T47D (cell line): ENCODE results near the gene KAZN.

Source experiments
- DNase-seq, 2 experiments: peaks; one replicate each; pipeline versions ENCODE4 v3.0.0 to v3.0.0-alpha.2; 2011 to 2012; ENCODE audit warnings: low read depth in 1 of 2, low spot score in 1 of 2
- JUND ChIP-seq: IDR thresholded peaks from 2 replicates; pipeline ENCODE4 v1.6.1; 2012; ENCODE audit warnings: low read depth
- in situ Hi-C: cut with HindIII; loops from 2 replicates; pipeline ENCODE4 v1.10.0; 2016; ENCODE audit warnings: low sequenced_read_pairs, low pct_unique_long_range_greater_than_20kb

Gene KAZN

DNA sequence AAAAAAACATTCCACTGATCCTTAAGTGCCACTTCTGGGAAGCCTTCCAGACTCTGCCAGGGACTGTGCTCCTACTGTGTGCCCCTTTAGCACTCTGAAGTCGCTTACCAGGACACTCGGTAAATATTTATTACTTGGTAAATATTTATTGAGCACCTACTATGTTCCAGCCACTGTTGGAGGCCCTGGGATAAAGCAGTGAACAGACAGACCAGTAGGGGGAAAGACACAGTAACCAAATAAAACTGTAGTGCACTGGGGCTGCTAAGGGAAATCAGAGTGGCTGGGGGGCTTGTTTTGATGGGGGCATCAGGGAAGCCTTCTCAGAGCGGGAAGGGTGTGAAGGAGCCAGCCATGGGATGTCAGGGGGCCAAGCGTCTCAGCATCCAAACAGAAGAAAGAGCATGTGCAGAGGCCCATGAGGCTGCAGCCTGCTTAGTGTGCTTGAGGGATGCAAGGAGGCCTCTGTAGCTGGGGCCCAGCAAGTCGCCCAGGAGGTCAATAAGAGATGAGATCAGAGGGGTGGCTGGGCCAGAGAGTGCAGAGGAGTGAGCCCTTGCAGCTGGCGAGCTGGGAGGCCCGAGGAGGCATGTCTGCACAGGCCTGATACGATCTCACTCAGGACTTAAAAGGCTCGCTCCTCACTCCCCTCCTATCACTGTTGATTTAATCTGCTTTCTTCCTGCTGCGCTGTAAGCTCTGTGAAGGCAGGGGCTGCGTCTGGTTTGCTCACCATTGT is 28.6 kb downstream of the KAZN start:
- in situ Hi-C loops, result no loop called here
- no peak for TF ChIP-seq JUND
- DNase-seq, result no peak

DNA sequence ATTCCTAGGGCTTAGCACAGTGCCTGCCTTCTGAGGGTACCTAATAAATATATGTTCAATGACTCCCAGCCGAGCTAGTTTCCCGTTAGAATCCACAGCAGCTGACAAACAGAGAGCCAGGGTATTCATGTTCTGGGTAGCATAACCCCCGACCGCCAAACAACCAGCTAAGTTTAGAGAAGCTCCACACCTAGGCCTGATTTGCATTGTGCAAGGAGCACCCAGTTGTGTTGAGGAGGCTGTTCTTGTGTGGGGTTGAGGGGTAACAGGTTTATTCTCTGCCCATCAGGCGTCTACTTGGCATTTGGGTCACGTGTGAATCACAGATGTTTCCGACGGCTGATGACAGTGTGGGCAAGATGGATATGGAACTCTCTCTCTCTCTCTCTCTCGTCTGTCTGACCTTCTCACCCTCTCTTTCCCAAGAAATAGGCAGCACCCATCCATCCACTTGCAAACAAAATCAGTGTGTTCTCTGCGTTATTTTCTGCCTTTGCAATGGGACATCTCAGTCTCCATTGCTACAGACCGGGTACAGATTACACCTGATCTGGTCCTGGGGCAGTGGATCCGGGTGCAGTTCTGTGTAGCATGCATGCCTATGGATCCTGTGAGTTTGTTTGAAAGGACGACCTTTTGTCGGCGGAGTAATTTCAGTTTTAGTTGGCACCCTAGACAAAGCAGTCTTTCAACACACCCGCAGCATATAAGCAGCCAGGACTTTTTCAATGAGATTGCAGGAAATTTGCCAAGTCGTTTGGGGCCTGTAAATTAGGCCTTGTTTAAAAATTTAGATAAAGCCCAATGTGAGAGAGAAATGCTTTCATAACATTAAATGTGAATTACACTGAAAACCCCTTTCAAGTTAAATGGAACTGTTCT is 29.4 kb downstream of the KAZN start:
- no peak for TF ChIP-seq JUND
- no peak for DNase-seq
- in situ Hi-C loops, result no loop called here

DNA sequence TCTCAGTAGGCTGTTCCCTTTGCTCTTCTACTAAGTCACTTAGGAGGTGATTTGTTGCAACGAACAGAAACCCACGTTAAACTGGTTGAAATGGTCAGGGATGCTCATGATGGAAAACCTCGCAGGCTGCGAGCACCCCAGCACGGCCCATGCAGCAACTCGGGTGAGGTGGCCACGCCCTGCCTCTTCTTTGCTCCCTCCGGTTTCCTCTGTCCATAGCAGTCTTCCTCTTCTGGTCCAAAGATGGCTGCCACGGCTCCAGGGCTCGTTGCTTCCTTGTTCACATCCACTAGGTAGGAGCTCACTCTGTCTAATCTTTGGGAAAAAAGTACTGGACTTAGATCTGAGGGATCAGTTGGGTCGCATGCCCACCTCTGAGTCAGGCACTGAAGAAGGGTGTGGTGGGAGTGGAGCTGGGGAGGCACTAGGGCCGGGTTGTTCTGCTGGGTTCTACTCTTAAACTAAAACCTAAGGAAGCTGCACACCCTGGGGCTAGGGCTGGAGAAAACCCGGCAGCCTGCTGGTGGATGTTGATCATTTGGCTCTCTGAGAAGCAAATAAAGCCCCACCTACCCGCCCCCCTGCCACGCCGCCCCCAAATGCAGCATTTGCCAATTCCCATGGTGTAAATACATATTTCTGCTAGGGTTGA is 31.0 kb downstream of the KAZN start:
- in situ Hi-C loops, result no loop called here
- no peak for DNase-seq
- TF ChIP-seq JUND, result no peak

DNA sequence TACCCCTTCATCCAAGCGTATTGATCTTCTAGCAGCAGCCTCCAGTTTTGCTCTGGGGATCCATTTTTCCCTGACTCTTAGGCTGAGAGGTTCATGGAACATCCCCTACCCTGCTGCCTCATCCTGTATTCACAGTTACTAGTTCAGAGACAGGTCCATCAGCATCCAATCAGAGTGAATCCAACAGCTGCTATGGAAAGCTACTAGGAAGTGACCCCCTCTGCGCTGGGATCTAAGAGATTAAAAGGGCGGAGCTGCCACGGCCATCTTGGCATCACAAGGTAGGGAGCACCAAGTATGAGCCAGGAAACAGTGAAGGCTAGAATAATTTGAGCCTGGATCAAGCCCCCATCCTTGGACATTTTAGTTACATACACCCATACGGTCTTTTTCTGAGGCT is 32.5 kb downstream of the KAZN start:
- TF ChIP-seq JUND, result no peak
- no peak for DNase-seq
- in situ Hi-C loops, result no loop called here

DNA sequence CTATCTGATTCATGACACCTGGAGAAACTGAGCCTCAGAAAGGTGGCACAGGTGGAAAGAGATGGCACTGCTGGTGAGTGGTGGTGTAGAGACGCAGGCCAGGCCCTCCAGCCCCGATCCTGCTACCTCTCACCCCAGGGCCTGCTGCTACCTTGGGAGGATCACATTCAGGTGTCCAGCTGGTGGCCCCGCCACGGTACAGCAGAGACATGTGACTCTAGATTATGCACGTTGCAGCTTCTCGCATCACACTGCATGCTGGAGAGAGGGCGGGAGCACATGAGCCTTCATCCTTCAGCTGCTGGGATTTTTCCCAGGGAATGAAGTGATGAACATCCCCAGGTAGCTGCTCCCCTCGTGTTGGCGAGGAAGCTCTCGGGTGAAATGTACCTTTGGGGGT is 32.9 kb downstream of the KAZN start:
- no peak for DNase-seq
- in situ Hi-C loops, result no loop called here
- no peak for TF ChIP-seq JUND

DNA sequence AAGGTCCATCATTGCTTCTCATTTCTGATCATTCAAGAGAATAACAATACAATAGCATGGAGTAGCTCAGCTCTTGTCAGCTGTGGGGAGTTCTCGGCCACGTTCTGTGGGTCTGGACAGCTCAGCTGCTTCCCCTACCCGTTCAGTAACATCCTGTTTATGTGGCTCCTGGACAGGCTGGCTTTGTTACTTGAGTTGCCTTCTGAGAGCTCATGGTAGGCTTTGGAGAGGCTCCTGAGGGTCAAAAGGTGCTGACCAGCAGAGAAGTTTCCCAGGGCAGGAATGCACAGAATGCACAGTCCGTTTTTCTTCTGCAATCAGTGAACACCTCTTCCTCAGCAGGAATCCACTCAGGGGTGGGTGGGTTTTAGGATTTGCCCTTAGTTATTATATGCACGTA is 36.0 kb downstream of the KAZN start:
- DNase-seq, result no peak
- TF ChIP-seq JUND, result no peak
- in situ Hi-C loops, result no loop called here

DNA sequence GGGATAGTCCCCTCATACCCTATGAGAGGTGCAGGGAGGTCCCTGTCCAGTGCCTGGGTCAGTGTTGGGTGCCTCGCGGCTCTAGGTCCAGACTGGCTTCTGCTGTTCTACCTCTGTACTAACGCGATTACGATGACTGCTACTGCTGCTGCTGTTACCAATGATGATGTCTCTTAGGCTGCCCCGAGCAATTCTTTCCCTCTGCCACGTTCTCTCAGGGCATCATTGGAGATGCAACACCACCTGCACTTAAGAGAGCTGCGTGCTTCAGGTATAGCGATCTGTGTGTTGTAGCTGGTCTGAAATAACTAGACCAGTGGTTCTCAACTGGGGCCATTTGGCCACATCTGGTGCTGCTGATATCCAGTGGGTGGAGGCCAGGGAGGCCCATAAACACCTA is 36.9 kb downstream of the KAZN start:
- in situ Hi-C loops, result no loop called here
- no peak for TF ChIP-seq JUND
- DNase-seq, result no peak

DNA sequence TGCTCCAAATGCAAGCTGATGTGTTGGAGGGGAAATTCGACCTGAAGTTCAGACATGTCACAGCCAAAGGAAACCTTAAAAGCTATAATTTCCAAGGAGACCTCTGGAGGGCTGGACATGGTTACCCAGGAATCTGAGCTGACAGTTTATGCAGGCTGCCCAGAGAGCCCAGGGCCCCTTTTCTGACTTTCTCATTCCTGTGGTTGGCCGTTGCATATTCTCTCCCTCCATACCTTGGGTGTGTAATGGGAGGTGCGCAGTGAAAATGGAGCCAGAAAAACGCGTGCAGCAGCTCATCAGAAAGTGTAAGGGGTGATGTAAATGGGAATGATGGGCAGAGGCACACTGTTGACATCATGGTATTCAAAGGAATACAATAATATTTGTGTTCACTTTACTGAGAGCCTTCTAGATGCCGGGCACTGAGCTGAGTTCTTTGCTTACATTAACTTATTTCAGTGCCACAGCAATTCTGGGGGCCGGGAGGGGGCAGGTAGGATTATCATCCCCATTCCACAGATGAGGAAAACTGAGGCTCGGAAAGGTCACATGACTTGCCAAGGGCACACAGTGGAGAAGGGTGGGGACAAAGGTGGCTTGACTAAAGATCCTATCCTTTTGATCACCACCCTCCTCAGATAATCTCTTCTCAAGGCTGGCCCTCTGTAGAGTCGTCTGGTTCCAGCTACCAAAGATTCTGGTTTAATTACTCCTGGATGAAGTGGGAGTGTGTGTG is 38.6 kb downstream of the KAZN start:
- in situ Hi-C loops, result no loop called here
- no peak for DNase-seq
- TF ChIP-seq JUND, result no peak

DNA sequence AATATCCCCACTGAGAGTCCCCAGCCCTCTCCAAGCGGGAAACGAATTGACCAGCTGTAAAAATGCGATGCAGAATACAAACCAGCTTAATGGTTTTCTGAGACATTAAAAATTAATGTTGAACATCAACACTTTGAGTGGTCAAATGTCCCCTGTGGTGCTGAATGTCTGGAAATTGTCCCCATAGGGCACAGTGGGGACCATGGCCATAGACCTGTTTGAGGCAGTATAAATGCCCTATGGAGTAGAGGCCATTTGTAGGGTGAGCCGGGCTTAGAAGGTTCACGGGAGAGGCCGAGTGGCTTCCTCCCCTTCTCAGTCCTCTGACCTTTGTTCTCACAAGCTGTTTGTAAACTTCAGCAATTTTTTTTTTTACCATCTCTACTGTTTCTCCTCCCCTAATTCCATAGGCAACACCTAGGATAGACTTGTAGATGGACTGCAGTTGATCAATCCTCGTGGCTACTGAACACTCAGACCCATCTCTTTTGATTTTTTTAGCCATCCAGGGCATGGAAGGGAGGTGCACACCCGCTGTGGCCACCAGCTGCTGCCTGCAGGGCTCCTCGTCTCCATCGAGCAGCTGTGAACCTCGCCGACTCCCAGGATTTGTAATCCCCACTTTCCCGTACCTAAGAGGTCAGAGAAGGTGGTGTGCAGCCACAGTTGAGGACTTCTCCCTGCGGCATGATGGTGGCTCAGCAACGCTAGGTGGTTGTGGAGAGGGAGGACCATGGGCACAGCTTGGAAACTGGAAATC is 41.0 kb downstream of the KAZN start:
- in situ Hi-C loops, result no loop called here

DNA sequence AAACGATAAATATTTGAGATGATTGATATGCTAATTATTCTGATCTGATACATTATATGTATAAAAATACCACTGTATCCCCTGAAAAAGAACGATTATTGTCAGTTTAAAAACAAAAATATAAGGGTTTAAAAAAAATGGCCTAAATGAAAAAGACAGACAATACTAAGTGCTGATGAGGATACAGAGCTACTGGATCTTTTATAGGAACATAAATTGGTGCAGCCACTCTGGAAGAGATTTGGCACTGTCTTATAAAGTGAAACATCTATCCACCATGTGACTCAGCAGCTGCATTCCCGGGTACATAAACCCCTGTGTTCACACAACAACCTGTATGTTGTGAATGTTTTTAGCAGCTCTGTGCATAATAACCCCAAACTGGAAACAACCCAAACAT is 44.2 kb downstream of the KAZN start:
- no peak for TF ChIP-seq JUND
- in situ Hi-C loops, result no loop called here
- no peak for DNase-seq

More for the DNA sequence above, 41.0 kb downstream of the KAZN start:
- no peak for DNase-seq
- no peak for TF ChIP-seq JUND

DNA sequence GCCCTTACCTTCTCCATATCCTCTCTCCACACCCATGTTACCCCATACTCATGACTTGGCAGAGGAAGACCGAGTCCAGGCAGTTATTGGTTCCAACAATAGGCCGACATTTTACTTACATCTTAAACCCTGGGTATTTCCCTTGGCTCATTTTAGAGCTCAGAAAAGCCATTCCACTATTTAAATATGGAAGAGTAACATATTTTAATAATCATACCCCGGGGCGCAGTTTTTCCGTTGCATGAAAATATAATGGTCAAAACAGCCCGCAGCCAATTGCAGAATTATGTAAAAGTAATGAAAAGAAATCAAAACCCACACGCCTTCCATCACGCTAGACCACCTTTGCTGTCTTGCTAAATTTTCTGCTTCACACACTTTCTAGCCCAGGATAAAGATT is 48.5 kb downstream of the KAZN start:
- TF ChIP-seq JUND, result no peak
- no peak for DNase-seq
- in situ Hi-C loops, result no loop called here

DNA sequence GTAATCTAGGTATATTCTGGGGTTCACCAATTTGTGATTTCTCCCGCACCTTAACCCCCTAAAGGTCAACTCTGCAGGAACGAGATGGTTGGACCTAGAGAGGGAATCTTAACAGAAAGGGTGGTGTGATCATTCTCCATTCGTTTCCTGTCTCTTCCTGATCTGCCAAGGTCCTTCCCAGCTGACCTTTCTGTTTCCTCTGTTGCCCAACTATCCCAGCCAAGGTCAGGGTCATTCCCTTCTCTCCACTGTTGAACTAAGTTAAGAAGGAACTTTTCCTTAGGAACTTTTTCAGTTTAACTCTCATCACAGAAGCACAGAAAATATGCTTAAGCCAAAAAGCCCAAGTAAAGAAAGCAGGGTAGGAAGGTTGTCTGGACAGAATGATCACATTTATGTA is 49.3 kb downstream of the KAZN start:
- TF ChIP-seq JUND, result no peak
- in situ Hi-C loops, result no loop called here
- DNase-seq, result no peak
